Activated CD8-positive, alpha-beta memory T cell treated with anti-CD3 and anti-CD28 coated beads, Interleukin-2, amount 50 U/mL, for 24 hours (primary cell): ENCODE measurements around the gene SCGB1C2.
"Not testable (repeated sequence)": the region's sequence is repeated elsewhere in the genome, so short reads cannot be mapped to it uniquely, and the experiment has no call there.

ENCODE experiments used
- DNase-seq: peaks from one replicate; pipeline ENCODE4 v3.0.0-alpha.2; 2020; ENCODE audit errors: extremely low read depth

SCGB1C2 gene

DNA sequence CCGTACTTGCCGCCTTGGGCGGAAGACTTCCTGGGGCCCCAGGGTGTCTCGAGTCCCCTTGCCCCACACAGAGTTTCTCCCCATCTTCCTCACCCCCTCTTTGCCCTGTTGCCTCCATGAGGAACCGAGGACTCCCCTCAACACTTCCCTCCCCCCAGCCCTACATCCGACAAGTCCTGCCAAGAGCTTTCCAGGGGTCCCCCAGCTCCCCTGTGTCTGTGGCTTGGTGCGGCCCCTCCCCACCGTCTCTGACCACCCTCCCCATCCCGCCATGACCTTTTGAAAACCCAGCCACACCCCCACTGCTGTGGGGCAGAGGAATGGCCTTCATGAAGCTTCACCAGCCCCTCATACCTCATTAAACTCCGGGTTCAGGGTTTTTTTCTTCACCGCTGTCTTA, 11.4 kb downstream of the SCGB1C2 start:
- DNase-seq, result no peak

GRCh38 chr17:149231-149630, 11.9 kb downstream of the SCGB1C2 start:
- DNase-seq, result no peak

DNA sequence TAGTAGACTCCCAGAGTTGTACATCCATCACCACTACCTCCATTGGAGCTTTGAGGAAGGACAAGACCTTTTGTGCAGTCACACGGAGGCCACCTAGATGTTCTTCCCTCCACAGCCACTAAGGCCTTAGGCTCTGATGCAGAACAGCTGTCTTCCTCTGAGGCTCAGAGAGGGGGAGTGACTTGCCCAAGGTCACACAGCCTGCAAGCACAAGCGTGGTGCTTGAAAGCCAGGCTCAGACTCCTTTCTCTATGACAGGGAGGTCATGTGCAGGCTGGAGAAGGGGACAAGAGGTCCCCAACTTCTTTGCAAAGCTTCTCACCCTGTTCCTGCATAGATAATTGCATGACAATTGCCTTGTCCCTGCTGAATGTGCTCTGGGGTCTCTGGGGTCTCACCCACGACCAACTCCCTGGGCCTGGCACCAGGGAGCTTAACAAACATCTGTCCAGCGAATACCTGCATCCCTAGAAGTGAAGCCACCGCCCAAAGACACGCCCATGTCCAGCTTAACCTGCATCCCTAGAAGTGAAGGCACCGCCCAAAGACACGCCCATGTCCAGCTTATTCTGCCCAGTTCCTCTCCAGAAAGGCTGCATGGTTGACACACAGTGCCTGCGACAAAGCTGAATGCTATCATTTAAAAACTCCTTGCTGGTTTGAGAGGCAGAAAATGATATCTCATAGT, 12.7 kb downstream of the SCGB1C2 start:
- DNase-seq, result no peak

- DNase-seq, result no peak
Measured at GRCh38 chr17:151004-151403, 13.6 kb downstream of the SCGB1C2 start.

DNA sequence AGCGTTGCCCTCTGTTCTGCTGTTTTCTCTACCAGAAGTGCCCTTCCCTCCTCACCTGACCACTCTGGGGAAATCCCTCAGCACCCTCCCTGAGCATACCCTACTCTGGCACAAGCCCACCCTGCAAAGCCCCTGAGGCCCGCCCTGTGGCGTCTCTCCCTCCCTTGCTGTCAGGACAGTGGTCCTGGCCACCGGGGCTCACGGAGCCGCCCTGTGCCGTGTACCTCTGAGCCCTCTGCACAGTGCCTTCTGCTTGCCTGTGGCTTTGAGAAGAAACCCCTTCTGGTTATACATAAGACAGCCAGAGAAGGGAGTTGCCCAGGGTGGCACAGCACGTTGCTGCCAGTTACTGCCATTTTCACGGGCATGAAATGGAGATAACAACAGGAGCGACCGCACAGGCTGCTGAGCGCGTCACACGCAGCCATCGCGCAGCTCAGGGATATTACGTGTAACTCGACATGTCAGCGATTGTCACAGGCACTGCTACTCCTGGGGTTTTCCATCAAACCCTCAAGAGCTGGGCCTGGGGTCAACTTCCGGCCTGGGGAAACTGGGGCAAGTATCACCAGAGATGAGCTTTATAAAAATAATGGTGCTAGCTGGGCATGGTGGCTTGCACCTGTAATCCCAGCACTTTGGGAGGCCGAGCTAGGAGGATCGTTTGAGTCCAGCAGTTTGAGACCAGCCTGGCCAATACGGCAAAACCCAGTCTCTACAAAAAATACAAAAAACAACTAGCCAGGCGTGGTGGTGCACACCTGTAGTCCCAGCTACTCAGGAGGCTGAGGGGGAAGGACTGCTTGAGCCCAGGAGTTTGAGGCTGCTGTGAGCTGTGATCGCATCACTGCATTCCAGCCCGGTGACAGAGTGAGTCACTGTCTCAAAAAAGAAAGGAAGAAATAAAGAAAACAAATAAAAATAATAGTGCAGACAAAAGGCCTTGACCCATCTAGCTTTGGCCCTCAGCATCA, 14.8 kb downstream of the SCGB1C2 start:
- DNase-seq, result no peak

GRCh38 chr17:152860-153420, 15.6 kb downstream of the SCGB1C2 start:
- no peak for DNase-seq

GRCh38 chr17:153851-154250, 16.5 kb downstream of the SCGB1C2 start:
- DNase-seq, result no peak

DNA sequence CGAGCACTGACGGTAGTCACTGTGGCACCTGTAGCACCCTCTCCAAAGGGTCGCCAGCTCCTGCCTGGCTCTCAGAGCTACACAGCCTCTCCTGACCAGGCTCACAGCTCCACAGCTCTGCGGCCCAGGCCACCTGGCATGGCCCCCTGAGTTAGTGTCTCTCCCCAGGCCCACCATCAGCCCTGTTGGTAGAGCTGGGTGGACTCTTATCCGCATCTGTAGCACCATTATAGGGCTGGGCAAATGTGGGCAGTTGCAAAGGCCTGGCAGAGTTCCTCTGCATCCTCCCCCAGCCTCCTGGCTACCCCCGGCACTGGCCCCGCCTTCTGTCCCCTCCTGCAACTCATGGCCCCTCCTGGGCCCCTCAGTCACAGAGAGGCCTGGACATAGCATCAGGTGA, 18.2 kb downstream of the SCGB1C2 start:
- DNase-seq, result no peak

DNA sequence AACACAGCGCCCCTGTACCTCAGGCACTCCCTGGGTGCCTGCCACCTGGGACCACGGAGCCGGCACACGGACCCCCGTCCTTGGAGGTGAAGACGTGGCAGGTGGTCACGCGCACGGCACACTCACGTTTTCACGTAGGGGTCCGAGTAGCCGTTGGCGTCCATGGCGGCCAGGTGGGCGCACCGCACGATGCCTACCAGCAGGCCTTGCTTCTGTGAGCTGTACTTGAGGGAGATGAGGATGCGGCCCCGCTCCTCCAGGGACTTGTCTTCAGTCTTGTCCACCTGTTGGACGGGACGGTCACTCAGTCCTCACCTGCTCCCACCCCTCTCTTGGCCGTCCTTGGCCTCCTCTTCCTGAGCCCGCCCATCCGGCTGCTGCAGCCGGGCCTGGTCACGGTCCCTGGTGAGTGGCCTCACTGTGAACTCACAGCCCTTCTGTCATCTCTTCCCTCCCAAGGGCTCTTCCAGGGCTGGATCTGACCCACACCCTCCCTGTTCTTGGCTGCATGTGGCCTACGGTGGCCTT, 18.8 kb downstream of the SCGB1C2 start:
- no peak for DNase-seq

DNA sequence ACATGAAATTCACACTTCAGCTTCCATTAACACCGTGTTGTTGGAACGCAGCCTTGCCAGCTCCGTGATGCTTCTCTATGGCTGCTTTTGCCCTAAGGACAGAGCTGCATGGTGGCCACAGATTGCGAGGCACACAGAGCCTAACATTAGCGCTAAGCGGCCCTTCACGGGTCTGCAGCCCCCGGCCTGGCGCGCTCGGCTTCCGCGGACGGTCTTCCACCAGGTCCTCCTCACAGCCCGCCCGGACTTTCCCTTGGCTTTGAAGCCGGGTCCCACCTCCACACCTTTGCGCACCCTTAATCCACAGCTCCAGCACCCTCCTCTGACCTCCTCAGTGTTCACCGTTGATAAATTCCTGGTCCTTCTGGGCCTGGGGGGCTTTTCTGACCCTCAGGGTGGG, 19.6 kb downstream of the SCGB1C2 start:
- DNase-seq, result no peak

DNA sequence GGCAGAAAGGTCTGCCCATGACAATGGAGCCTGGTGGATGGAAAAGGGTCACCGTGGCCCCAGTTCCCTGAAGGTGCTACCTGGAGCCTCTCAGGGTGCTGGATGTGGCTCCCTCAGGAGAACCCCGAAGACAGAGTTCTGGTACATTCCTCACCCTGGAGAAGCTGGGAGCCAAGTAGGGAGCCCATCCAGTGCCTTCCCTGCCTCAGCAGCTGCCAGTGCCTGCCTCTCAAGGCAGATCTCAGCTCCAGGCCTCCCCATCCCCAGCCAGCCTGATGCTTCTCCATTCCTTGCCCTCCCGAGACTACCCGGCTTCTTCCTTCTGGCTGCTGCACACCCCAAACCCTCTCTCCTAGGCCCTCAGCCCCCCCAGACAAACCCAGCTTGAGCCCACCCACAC, 20.5 kb downstream of the SCGB1C2 start:
- DNase-seq, result no peak

DNA sequence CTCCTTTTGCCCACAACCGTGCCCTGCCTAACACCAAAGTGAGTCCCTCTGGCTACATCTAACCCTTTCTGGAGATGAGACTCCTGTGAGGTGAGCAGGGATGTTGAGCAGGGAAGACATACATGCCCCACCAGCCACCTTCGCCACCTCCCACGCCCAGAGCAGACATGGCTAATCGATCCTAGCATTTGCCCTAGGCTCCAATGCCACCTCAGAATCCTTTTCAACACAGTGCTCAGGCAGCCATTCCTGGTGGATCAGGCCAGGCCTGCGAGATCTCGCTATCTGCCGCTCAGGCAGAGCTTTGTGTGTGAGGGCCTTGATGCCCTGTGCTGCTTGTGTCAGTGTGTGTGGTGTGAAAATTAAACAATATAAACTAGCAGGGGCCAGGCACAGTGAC, 21.0 kb downstream of the SCGB1C2 start:
- no peak for DNase-seq

DNA sequence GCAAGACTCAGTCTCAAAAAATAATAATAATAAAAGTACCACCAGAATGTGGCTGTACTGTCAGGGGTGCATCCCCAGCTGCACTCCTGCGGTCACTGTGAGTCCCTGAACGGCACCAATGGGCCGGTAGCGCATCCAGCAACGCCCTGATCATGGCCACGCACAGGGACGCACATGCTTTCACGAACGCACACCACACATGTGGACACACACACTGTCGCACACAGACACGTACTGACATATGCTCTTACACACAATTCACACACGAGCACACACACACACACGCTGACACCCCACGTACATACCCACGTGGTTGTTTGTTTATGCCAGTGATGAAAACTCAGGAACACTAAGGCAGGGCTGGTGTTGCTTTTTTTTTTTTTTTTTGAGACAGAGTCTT, 22.2 kb downstream of the SCGB1C2 start:
- no peak for DNase-seq

DNA sequence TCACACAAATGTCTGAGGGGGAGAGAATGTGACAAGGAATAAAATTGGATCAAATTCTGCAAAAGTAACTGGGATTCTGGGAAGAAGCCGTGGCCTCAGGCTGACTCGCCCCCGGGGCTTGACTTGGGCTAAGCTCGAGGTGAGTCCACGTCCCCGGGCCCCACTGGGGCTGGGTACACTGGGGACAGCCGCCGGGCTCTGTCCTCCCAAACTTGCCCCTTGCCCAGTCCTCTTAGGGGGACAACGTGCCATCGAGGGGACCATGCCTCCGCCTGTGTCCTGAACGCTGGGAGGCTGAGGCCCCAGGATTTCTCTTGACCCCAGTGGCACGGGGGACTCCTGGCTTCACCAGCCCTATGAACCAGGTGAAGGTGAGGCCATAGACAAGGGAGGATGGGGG, 23.0 kb downstream of the SCGB1C2 start:
- no peak for DNase-seq

- DNase-seq, result no peak
Measured at GRCh38 chr17:161481-161880, 24.1 kb downstream of the SCGB1C2 start.

- no peak for DNase-seq
Measured at GRCh38 chr17:162689-163088, 25.3 kb downstream of the SCGB1C2 start.

DNA sequence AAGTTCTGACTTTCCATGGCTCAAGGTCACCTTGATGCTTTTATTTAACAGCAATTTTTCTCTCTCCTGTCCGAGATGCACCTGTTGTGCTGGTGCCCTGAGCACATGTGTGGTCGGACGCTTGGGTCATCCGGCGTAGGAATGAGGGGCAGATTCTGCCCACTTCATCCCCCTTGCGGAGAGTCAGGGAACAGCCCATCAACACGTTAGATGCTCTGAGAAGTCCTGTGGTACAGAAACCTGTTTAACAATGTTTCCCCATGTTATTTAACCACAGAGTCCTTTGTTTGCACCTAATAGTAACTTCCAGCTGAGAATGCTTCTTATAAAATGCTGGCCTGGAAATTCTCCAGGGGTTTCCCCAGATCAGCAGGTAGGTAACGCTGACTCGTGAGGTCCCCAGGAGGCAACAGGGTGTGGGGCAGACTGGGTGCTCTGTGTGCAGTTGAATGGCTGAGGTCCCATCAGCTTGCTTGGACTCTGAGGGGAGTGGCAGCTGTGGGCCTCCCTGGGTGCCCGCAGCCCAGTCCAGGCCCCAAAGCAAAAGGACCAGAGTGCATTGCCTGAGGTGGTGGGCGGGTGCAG, 26.2 kb downstream of the SCGB1C2 start:
- no peak for DNase-seq

GRCh38 chr17:164303-165235, 27.2 kb downstream of the SCGB1C2 start:
- no peak for DNase-seq

DNA sequence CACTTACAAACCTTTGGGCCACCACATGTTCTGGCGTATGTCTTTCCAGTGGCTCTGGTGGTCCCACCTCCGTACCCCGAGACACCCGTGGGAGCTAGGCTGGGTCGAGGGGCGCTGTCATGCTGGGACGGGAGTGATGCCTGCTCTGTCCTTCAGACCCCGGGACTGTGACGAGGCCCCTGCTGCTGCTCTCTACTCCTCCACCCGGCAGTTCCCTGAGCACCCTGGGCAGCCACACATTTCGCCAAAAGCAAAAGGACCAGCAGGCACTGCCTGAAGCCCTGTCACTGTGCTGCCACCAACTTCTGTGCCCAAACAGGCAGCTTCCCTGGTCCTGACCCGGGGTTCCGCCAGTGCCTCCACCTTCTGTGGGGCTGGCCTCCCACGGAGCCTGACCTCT, 28.6 kb downstream of the SCGB1C2 start:
- no peak for DNase-seq

DNA sequence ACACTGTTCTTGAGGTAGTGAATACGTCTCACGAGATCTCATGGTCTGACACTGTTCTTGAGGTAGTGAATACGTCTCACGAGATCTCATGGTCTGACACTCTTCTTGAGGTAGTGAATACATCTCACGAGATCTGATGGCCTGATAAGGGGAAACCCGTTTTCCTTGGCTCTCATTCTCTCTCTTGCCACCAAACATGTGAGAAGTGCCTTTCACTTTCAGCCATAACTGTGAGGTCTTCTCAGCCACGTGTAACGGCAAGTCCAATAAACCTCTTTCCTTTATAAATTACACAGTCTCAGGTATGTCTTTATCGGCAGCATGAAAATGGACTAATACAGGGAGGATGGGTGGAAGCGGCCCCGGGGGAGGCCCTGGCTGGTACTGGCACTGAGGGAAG, 31.2 kb downstream of the SCGB1C2 start:
- DNase-seq, result not testable (repeated sequence)

GRCh38 chr17:170130-170670, 32.8 kb downstream of the SCGB1C2 start:
- DNase-seq, result no peak
